H1 (cell line): ENCODE data around the gene TPRG1L. TPM values are rescaled to one million over a fixed set of nuclear protein-coding genes. Genes with fewer than 3 reads are reported as not detected.
A peak's percentile ranks its signal among the peaks of the same experiment; 100 is the strongest.

Experiments
- CTCF ChIA-PET: fragments of 300-600 bp; sonication (Branson Sonifier 250); formaldehyde crosslinking; loops from one replicate; lab custom pipeline; 2021; ENCODE audit not compliant: partially characterized antibody; lab: Charles Lee
- POLR2A ChIA-PET: fragments of 300-600 bp; sonication (Branson Sonifier 250); formaldehyde crosslinking; loops from one replicate; lab custom pipeline; 2021; ENCODE audit warnings: inconsistent platforms; ENCODE audit not compliant: partially characterized antibody; lab: Charles Lee
- DNase-seq, 2 experiments: peaks; one replicate each; pipeline versions ENCODE4 v3.0.0 to v3.0.0-alpha.2; 2010 to 2022; ENCODE audit warnings: low spot score in 2 of 2, low read depth in 1 of 2, mixed read lengths in 1 of 2
- FAIRE-seq: peaks from 2 replicates; lab custom pipeline; 2011; peaks lifted over from hg19 to GRCh38; lab: Jason Lieb, UNC
- H2AFZ ChIP-seq: 2 replicates; pipeline ENCODE4 v1.8.1; 2012; ENCODE audit warnings: low read length, inconsistent platforms
- H2AK5ac ChIP-seq: 2 replicates; pipeline ENCODE4 v1.6.1; 2013; ENCODE audit warnings: low read depth, low read length
- H2BK120ac ChIP-seq: replicated peaks from 2 replicates; pipeline ENCODE3; 2013; ENCODE audit warnings: low read depth, low read length, inconsistent platforms
- H2BK12ac ChIP-seq: 2 replicates; pipeline ENCODE4 v1.6.1; 2013; ENCODE audit warnings: low read depth, low read length
- H2BK15ac ChIP-seq: 2 replicates; pipeline ENCODE4 v1.6.1; 2013; ENCODE audit warnings: low read length
- H2BK20ac ChIP-seq: 2 replicates; pipeline ENCODE4 v1.6.1; 2013; ENCODE audit warnings: low read length
- H2BK5ac ChIP-seq: 2 replicates; pipeline ENCODE4 v1.6.1; 2013; ENCODE audit warnings: low read depth, low read length
- H3K14ac ChIP-seq: 2 replicates; pipeline ENCODE4 v1.6.1; 2013; ENCODE audit warnings: inconsistent platforms; ENCODE audit not compliant: insufficient read length
- H3K18ac ChIP-seq: 2 replicates; pipeline ENCODE4 v1.6.1; 2013; ENCODE audit warnings: low read length; ENCODE audit errors: extremely low read depth
- H3K23ac ChIP-seq: 2 replicates; pipeline ENCODE4 v1.6.1; 2013; ENCODE audit warnings: inconsistent platforms; ENCODE audit not compliant: insufficient read length
- H3K23me2 ChIP-seq: 2 replicates; pipeline ENCODE4 v1.6.1; 2013; ENCODE audit warnings: low read depth, low read length
- H3K27ac ChIP-seq: 2 replicates; pipeline ENCODE4 v1.6.1; 2011; ENCODE audit warnings: low read depth, low read length, inconsistent platforms
- H3K27me3 ChIP-seq, 4 experiments: replicated peaks in 1 of 4; 1 replicate in 1 of 4; 2 replicates in 3 of 4; pipeline versions ENCODE4 v1.6.1 to v1.8.1; 2011 to 2013; ENCODE audit warnings: low read length in 3 of 4, mild to moderate bottlenecking in 3 of 4, inconsistent platforms in 2 of 4, mixed read lengths in 2 of 4, moderate library complexity in 1 of 4; ENCODE audit not compliant: control insufficient read depth in 3 of 4, insufficient read depth in 3 of 4; ENCODE audit errors: extremely low read depth in 1 of 4
- H3K36me3 ChIP-seq, 4 experiments: 2 replicates each; pipeline versions ENCODE4 v1.6.1 to v1.8.1; 2011 to 2013; ENCODE audit warnings: mild to moderate bottlenecking in 4 of 4, low read length in 3 of 4, moderate library complexity in 2 of 4, control low read depth in 1 of 4, inconsistent platforms in 1 of 4; ENCODE audit not compliant: insufficient read depth in 4 of 4, control insufficient read depth in 2 of 4
- H3K4ac ChIP-seq: replicated peaks from 2 replicates; pipeline ENCODE3; 2013; ENCODE audit warnings: low read length, low read depth, mixed read lengths, inconsistent platforms; ENCODE audit not compliant: insufficient read length
- H3K4me1 ChIP-seq, 4 experiments: replicated peaks in 1 of 4; 1 replicate in 1 of 4; 2 replicates in 3 of 4; pipeline versions ENCODE4 v1.6.1 to v1.8.1; 2011 to 2013; ENCODE audit warnings: low read length in 3 of 4, inconsistent platforms in 2 of 4, mixed read lengths in 1 of 4; ENCODE audit not compliant: insufficient read depth in 4 of 4, control insufficient read depth in 3 of 4
- H3K4me2 ChIP-seq, 2 experiments: 2 replicates each; pipeline versions ENCODE4 v1.6.1 to v1.8.1; 2011 to 2013; ENCODE audit warnings: low read depth in 2 of 2, low read length in 2 of 2, control low read depth in 1 of 2, inconsistent platforms in 1 of 2, mild to moderate bottlenecking in 1 of 2; ENCODE audit not compliant: insufficient read depth in 1 of 2
- H3K4me3 ChIP-seq, 4 experiments: fragments of 200-600, 300-600 bp in 1 of 4; sonication (generic), shearing (Covaris generic), sonication (Bioruptor Twin) in 1 of 4; 2 replicates each; pipeline versions ENCODE4 v1.5.1 to v1.8.1; 2011 to 2016; ENCODE audit warnings: low read length in 4 of 4, low read depth in 3 of 4, control low read depth in 2 of 4, inconsistent platforms in 2 of 4, mild to moderate bottlenecking in 2 of 4, mixed read lengths in 1 of 4, moderate library complexity in 1 of 4; ENCODE audit not compliant: insufficient read depth in 2 of 4; ENCODE audit errors: extremely low read depth in 1 of 4
- H3K56ac ChIP-seq: replicated peaks from 2 replicates; pipeline ENCODE3; 2013; ENCODE audit warnings: low read depth, mild to moderate bottlenecking, mixed read lengths, low read length, inconsistent platforms; ENCODE audit not compliant: insufficient read length
- H3K79me1 ChIP-seq: 2 replicates; pipeline ENCODE4 v1.6.1; 2013; ENCODE audit warnings: low read depth, low read length, control low read depth
- H3K79me2 ChIP-seq, 2 experiments: 2 replicates each; pipeline versions ENCODE4 v1.6.1 to v1.8.1; 2012 to 2013; ENCODE audit warnings: low read length in 2 of 2, mild to moderate bottlenecking in 2 of 2, inconsistent platforms in 1 of 2; ENCODE audit not compliant: insufficient read depth in 2 of 2, control insufficient read depth in 1 of 2
- H3K9ac ChIP-seq, 4 experiments: replicated peaks in 1 of 4; 1 replicate in 1 of 4; 2 replicates in 3 of 4; pipeline versions ENCODE4 v1.6.1 to v1.8.1; 2011 to 2013; ENCODE audit warnings: low read depth in 3 of 4, low read length in 3 of 4, control low read depth in 2 of 4, mild to moderate bottlenecking in 2 of 4, moderate library complexity in 2 of 4, inconsistent platforms in 1 of 4; ENCODE audit errors: extremely low read depth in 1 of 4
- H3K9me3 ChIP-seq, 2 experiments: 2 replicates each; pipeline versions ENCODE4 v1.6.1 to v1.8.1; 2012 to 2013; ENCODE audit warnings: mild to moderate bottlenecking in 2 of 2, moderate library complexity in 2 of 2, control low read depth in 1 of 2, inconsistent platforms in 1 of 2, low read depth in 1 of 2, low read length in 1 of 2, mixed read lengths in 1 of 2; ENCODE audit not compliant: insufficient read depth in 2 of 2
- H4K20me1 ChIP-seq, 2 experiments: replicated peaks in 1 of 2; 2 replicates each; pipeline versions ENCODE3 to v1.8.1; 2011 to 2013; ENCODE audit warnings: inconsistent platforms in 2 of 2, low read length in 2 of 2, mild to moderate bottlenecking in 1 of 2; ENCODE audit not compliant: insufficient read depth in 2 of 2, control insufficient read depth in 1 of 2
- H4K5ac ChIP-seq: 2 replicates; pipeline ENCODE4 v1.6.1; 2013; ENCODE audit warnings: low read length, low read depth, mixed read lengths, inconsistent platforms; ENCODE audit not compliant: insufficient read length
- H4K8ac ChIP-seq: 2 replicates; pipeline ENCODE4 v1.8.0; 2013; ENCODE audit warnings: mild to moderate bottlenecking, moderate library complexity, low read length, inconsistent platforms; ENCODE audit not compliant: insufficient read depth; ENCODE audit errors: extremely low read depth
- H4K91ac ChIP-seq: replicated peaks from 2 replicates; pipeline ENCODE3; 2013; ENCODE audit warnings: low read length, mixed read lengths, inconsistent platforms; ENCODE audit not compliant: insufficient read length
- CBX8 ChIP-seq: fragments of 300-800, 300-1000 bp; sonication (generic); IDR thresholded peaks from 2 replicates; pipeline ENCODE4 v1.7.1; 2016; ENCODE audit warnings: low read depth, low read length, borderline replicate concordance
- KDM4A ChIP-seq: IDR thresholded peaks from one replicate; pipeline ENCODE4 v1.7.1; 2012; ENCODE audit warnings: low read depth, mild to moderate bottlenecking, moderate library complexity, low read length, inconsistent platforms; ENCODE audit not compliant: severe bottlenecking
- RNF2 ChIP-seq: fragments of 200-900, 300-1000 bp; sonication (generic); IDR thresholded peaks from 2 replicates; pipeline ENCODE4 v1.7.1; 2016; ENCODE audit warnings: borderline replicate concordance, low read depth, mild to moderate bottlenecking, antibody characterized with exemption, low read length; ENCODE audit not compliant: poor library complexity, severe bottlenecking; ENCODE audit errors: missing control alignments
- SAP30 ChIP-seq: fragments of 300-600 bp; sonication (generic); IDR thresholded peaks from 2 replicates; pipeline ENCODE4 v1.7.1; 2012; ENCODE audit warnings: low read length, moderate library complexity, mild to moderate bottlenecking, inconsistent platforms; ENCODE audit not compliant: insufficient read depth, insufficient replicate concordance
- WGBS, 2 experiments: shearing (Covaris generic) in 1 of 2; methylation state at CpG; one replicate each; pipeline versions ENCODE4 v1.1.6 to v1.1.7; 2013 to 2015; ENCODE audit warnings: low lambda C conversion rate in 2 of 2, mixed read lengths in 2 of 2, inconsistent platforms in 1 of 2, low coverage in 1 of 2, missing lambda C conversion rate in 1 of 2; ENCODE audit not compliant: insufficient replicate concordance in 2 of 2, insufficient coverage in 1 of 2, insufficient read length in 1 of 2; ENCODE audit errors: extremely low coverage in 1 of 2, missing lambda C conversion rate in 1 of 2; 5-methylcytosine and 5-hydroxymethylcytosine counted together
- polyA plus RNA-seq, 7 experiments: library from polyadenylated mRNA; depleted of rRNA in 3 of 7; stranded (reverse) in 5 of 7; unstranded in 2 of 7; fragments of >200 nt in 5 of 7; fragments of 200-250 nt in 2 of 7; gene quantifications; 1 replicate in 5 of 7; 2 replicates in 1 of 7; 4 replicates in 1 of 7; pipeline versions ENCODE4 v1.2.1 to v1.2.3, GENCODE V29; 2011 to 2013; ENCODE audit warnings: missing spikeins in 2 of 7, mixed read lengths in 2 of 7
- total RNA-seq: library from RNA; stranded (reverse); fragmentation: NEBNext Ultra II Directional; extraction: Animal tissue kit (Norgen Biotek cat#: 25700); gene quantifications from 2 replicates; pipeline ENCODE4 v1.2.1, GENCODE V29; 2021

Gene TPRG1L
- total and polyA plus RNA-seq, 2 of the 8 experiments (the other 6 are each of a cell fraction or from before 2014, with no cell fraction given), result 21.7 to 22.3 TPM

DNA sequence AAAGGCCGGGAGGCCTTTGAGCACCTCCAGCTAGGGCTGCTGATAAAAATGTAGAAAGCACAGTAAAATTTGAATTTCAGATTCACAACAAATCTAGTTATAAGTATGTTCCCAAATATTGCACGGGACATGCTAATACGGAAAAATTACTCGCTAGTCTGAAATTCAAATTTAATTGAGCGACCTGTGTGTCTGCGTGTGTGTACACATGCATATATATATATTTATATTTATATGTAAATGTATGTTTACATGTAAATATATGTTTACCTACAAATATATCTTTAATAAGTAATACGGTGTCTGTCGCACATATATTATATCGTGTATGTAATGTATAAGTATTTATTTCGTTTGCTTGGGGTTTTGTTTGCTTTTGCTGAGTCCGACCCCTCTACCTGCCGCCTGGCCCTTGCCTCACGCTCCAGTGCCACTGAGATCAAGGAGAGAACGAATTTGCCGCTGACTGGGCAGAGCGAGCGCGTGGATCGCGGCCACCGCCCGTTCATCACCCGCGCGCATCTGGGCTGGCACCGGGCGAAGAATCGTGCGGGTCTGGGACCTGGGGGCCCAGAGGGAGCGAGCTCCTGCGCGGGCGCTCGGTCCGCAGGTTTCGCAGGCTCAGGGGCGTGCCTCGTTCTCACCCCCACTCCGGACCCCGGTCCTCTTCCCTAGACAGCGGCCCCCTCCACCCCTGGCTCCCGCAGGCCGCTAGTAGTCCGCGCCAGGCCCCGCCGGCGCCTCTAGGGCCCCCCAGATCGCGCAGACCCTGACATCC is 25.6 kb downstream of the TPRG1L start:
- CTCF ChIA-PET, result interaction anchor here (0.8 to 3.0 kb wide), 6 partner anchors 11 to 198 kb away, joined by 4 to 16 read pairs (median 6); no protein-coding TSS in a partner anchor

More for the DNA sequence above, 25.6 kb downstream of the TPRG1L start:
- POLR2A ChIA-PET, result interaction anchor here (0.7 to 1.2 kb wide), 3 partner anchors 21 to 224 kb away, joined by 3 to 5 read pairs (median 3); partner anchors contain the start of gene ARHGEF16
- peak overlapping the region; percentile 77 to 81 for H3K4me2 ChIP-seq
- no peak overlapping the region for H4K5ac ChIP-seq
- peak overlapping the region; percentile 55 to 97 (median 86) for H3K4me3 ChIP-seq
- no peak overlapping the region for H2BK5ac ChIP-seq
- H4K8ac ChIP-seq, result no peak overlapping the region
- H3K79me2 ChIP-seq, result peaks cover 0 to 9% of the 10 kb centered on the region in 2 experiments; a peak in 1 of 4 replicates
- H3K4me1 ChIP-seq, result peaks cover 0 to 21% (median 3%) of the 10 kb centered on the region in 4 experiments; a peak in 5 of 7 replicates
- no peak overlapping the region; the same call in 1 of the 2 replicates for H3K18ac ChIP-seq
- no peak overlapping the region for H2BK120ac ChIP-seq
- no peaks in the 10 kb centered on the region for H3K9me3 ChIP-seq
- H3K79me1 ChIP-seq, result peaks cover 3% of the 10 kb centered on the region; the same call in 1 of the 2 replicates
- no peak for DNase-seq
- H3K23ac ChIP-seq, result no peak overlapping the region
- peak overlapping the region; percentile 60; the same call in 1 of the 2 replicates for H2BK12ac ChIP-seq
- TF ChIP-seq SAP30, result peak; percentile 29
- peak; percentile 96; the same call in 1 of the 2 replicates for TF ChIP-seq CBX8
- TF ChIP-seq RNF2, result peak; percentile 95
- no peak for TF ChIP-seq KDM4A
- TF ChIP-seq, all 59 proteins: peak for 3
- 10% methylated on average over 48 of the region's 50 CpGs; no CpG with 5 or more reads in 1 of the 2 experiments for WGBS, 2 experiments
- Histone ChIP-seq H2AK5ac (no peak overlapping the region), H2BK20ac (no peak overlapping the region), H3K27ac (no peak overlapping the region), H2BK15ac (no peak overlapping the region), H2AFZ (no peak overlapping the region), H3K14ac (no peak overlapping the region), H3K56ac (no peak overlapping the region), H3K27me3 (peaks cover 44 to 57% (median 54%) of the 10 kb centered on the region in 4 experiments), H3K23me2 (peaks cover 20% of the 10 kb centered on the region; the same call in 1 of the 2 replicates), H3K9ac (no peak overlapping the region), H4K91ac (no peak overlapping the region), H3K36me3 (peaks cover 0 to 16% (median 12%) of the 10 kb centered on the region in 4 experiments; a peak in 4 of 8 replicates), H4K20me1 (peaks cover 0 to 4% of the 10 kb centered on the region in 2 experiments), H3K4ac (no peak overlapping the region)
- no peak for FAIRE-seq
